Right renal cortex interstitium (tissue), 3 donors: Measurements from ENCODE around the gene MTMR4. TPM values are rescaled to one million over a fixed set of nuclear protein-coding genes. Genes with fewer than 3 reads are reported as not detected.

ENCODE experiments used
- polyA plus RNA-seq, 3 donors: library from polyadenylated mRNA; unstranded; fragments of 120-200 nt; gene quantifications; one replicate each; pipeline ENCODE4 v1.2.1, GENCODE V29; 2013; ENCODE audit not compliant: insufficient read length in 3 of 3

MTMR4 gene
- polyA plus RNA-seq, 3 donors = 45.8 to 48.7 (median 47.2) TPM

Other genes starting within 250 kb of the MTMR4 start
- gene MPO, start 233.7 kb downstream of the MTMR4 start, polyA plus RNA-seq = 1 to 10 TPM; 1.6 to 5.1 (median 3.6) TPM
- gene TSPOAP1, start 185.8 kb downstream of the MTMR4 start, polyA plus RNA-seq = 10 to 100 TPM; 34.2 to 41.1 (median 38.8) TPM
- gene SUPT4H1, start 162.4 kb downstream of the MTMR4 start, polyA plus RNA-seq = 100 to 1,000 TPM; 142 to 156 (median 148) TPM
- 10 to 100 TPM; 12.7 to 14.6 (median 14.2) TPM for gene RNF43, start 97.1 kb downstream of the MTMR4 start, polyA plus RNA-seq
- gene HSF5, start 26.2 kb downstream of the MTMR4 start, polyA plus RNA-seq = under 1 TPM; 0.28 to 0.53 (median 0.51) TPM
- under 1 TPM; 0.38 to 0.71 (median 0.68) TPM for gene TEX14, start 177.4 kb upstream of the MTMR4 start, polyA plus RNA-seq
- 10 to 100 TPM; 50.6 to 53.0 (median 51.9) TPM for gene RAD51C, start 178.0 kb upstream of the MTMR4 start, polyA plus RNA-seq
- gene PPM1E, start 241.2 kb upstream of the MTMR4 start, polyA plus RNA-seq = 1 to 10 TPM; 3.1 to 4.0 (median 4.0) TPM